ENCODE data around the gene ZC3H18.

ZC3H18 gene
- long read RNA-seq, transcript ZC3H18-201 (18 exons, 3,729 nt), result major isoform, 9 of 20 reads
- long read RNA-seq, partial matches to known transcripts, result 6 of 20 reads
- long read RNA-seq, other reads (novel, unspliced or antisense), result 3 of 20 reads

DNA sequence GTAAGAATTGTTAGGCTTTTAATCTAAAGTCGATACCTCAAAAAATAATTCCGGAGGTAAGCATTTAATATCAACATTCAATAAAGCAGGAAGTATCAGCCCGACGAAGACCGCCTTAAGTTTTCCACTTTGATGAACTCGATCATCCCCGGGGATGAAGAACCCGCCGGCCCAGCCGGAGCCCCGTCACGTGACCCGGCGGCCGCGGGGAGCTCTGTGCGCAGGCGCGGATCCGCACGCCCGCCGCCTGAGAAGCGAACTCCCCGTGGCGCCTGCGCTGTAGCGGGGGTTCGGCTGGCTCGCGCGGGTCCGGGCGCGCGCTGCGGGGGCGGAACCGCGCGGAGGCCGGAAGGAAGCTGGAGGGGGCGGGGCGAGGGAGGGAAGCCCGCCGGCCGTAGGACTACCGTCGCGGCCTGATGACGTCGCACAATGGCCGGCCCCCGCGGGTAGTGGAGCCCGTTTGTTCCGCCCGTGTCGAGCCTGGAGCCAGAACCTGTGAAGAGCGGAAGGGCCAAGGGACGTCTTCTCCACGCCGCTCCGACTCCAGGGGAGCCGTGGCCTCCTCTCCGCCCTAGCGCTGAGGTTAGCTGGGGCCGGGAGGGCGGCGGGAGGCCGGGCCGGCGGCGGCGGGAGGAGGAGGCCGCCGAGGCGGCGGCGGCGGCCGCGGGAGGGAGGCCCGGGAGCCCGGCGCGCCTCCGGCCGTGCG is at the start of gene ZC3H18:
TSS of gene ZC3H18 (plus strand) at position 419 of the 706 bp plus-strand sequence. CDS start 6,721 bp downstream, outside the sequence.
- TF ChIP-seq GABPA (IDR thresholded peaks at IDR 0.05; ENCODE audit: low read depth), result peak; percentile 56
- no peak for TF ChIP-seq POLR2AphosphoS5 (IDR thresholded peaks at IDR 0.05; ENCODE audit: low read depth)
- TF ChIP-seq SPI1 (IDR thresholded peaks at IDR 0.05; ENCODE audit: borderline replicate concordance, low read depth), result no peak
- no peak for TF ChIP-seq CTCF (IDR thresholded peaks at IDR 0.05; ENCODE audit: insufficient read depth, low read length)
- Histone ChIP-seq H3K4me3 (replicated peaks; ENCODE audit: insufficient read depth, low read length) (peak within 1 kb of the TSS; percentile 75), H3K27me3 (ENCODE audit: insufficient read depth, poor library complexity, severe bottlenecking) (no peaks in the 10 kb centered on the region), H3K27ac (replicated peaks) (peak within 1 kb of the TSS; percentile 60)
- DNase-seq (ENCODE audit: low read depth in 1 of 2, low spot score in 1 of 2), result peak; percentile 72 to 81

DNA sequence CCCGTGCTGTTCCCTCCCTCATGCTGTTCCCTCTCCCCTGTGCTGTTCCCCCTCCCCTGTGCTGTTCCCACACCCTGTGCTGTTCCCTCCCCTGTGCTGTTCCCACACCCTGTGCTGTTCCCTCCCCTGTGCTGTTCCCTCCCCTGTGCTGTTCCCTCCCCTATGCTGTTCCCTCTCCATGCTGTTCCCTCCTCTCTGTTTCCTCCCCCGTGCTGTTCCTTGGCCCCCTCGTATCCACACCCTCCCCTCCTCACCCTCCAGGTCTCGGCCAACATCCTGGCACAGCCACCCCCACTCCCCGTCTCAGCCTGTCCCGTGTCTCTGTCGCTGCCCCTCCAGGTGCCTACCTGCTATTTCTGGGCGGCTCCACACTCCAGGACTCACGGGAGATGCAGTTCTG is 48.5 kb upstream of the ZC3H18 start:
- no peaks in the 10 kb centered on the region for H3K27me3 ChIP-seq (ENCODE audit: insufficient read depth, poor library complexity, severe bottlenecking)
- DNase-seq (ENCODE audit: low read depth in 1 of 2, low spot score in 1 of 2), result no peak
- H3K4me3 ChIP-seq (replicated peaks; ENCODE audit: insufficient read depth, low read length), result no peak overlapping the region
- no peak overlapping the region for H3K27ac ChIP-seq (replicated peaks)
- TF ChIP-seq CTCF (IDR thresholded peaks at IDR 0.05; ENCODE audit: insufficient read depth, low read length) (no peak), POLR2AphosphoS5 (IDR thresholded peaks at IDR 0.05; ENCODE audit: low read depth) (no peak), GABPA (IDR thresholded peaks at IDR 0.05; ENCODE audit: low read depth) (no peak), SPI1 (IDR thresholded peaks at IDR 0.05; ENCODE audit: borderline replicate concordance, low read depth) (no peak)
- TF ChIP-seq, protein P1, sequence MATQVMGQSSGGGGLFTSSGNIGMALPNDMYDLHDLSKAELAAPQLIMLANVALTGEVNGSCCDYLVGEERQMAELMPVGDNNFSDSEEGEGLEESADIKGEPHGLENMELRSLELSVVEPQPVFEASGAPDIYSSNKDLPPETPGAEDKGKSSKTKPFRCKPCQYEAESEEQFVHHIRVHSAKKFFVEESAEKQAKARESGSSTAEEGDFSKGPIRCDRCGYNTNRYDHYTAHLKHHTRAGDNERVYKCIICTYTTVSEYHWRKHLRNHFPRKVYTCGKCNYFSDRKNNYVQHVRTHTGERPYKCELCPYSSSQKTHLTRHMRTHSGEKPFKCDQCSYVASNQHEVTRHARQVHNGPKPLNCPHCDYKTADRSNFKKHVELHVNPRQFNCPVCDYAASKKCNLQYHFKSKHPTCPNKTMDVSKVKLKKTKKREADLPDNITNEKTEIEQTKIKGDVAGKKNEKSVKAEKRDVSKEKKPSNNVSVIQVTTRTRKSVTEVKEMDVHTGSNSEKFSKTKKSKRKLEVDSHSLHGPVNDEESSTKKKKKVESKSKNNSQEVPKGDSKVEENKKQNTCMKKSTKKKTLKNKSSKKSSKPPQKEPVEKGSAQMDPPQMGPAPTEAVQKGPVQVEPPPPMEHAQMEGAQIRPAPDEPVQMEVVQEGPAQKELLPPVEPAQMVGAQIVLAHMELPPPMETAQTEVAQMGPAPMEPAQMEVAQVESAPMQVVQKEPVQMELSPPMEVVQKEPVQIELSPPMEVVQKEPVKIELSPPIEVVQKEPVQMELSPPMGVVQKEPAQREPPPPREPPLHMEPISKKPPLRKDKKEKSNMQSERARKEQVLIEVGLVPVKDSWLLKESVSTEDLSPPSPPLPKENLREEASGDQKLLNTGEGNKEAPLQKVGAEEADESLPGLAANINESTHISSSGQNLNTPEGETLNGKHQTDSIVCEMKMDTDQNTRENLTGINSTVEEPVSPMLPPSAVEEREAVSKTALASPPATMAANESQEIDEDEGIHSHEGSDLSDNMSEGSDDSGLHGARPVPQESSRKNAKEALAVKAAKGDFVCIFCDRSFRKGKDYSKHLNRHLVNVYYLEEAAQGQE (IDR thresholded peaks at IDR 0.05; ENCODE audit: insufficient replicate concordance, low read depth), result no peak

DNA sequence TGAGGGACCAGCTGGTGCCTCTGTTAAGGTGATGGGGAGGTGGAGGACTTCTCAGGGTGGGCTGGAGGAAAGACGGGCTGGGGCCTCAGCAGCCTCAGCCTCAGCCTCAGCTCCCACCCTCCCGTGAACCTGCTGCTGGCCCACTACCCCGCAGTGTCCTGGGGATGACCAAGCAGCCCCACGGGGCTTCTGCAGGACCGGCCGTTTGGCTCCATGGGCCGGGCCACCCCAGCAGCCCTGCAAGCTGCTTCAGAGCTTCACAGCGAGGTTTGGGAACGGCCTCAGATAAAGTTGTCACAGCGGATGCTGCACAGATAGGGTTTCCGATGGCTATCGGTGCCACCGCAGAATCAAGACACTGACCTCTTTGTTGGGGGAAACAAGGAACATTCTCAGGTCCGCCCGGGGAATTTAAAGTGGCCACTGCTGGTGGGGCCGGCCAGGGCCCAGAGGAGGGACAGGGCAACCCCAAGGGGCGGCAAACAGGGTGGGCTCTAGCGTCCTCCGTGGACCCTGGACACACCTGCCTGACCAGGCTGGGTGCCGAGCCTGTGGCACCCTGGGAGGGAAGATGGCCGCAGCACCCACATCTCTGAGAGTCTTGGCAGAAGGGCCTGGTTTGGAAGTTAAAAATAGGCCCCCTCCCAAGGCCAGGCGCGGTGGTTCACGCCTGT is 47.8 kb upstream of the ZC3H18 start:
- DNase-seq (ENCODE audit: low read depth in 1 of 2, low spot score in 1 of 2), result no peak
- Histone ChIP-seq H3K4me3 (replicated peaks; ENCODE audit: insufficient read depth, low read length) (no peak overlapping the region), H3K27ac (replicated peaks) (no peak overlapping the region), H3K27me3 (ENCODE audit: insufficient read depth, poor library complexity, severe bottlenecking) (no peaks in the 10 kb centered on the region)
- TF ChIP-seq CTCF (IDR thresholded peaks at IDR 0.05; ENCODE audit: insufficient read depth, low read length), result no peak
- TF ChIP-seq SPI1 (IDR thresholded peaks at IDR 0.05; ENCODE audit: borderline replicate concordance, low read depth), result no peak
- TF ChIP-seq, protein P1 (IDR thresholded peaks at IDR 0.05; ENCODE audit: insufficient replicate concordance, low read depth), result no peak
- no peak for TF ChIP-seq POLR2AphosphoS5 (IDR thresholded peaks at IDR 0.05; ENCODE audit: low read depth)
- TF ChIP-seq GABPA (IDR thresholded peaks at IDR 0.05; ENCODE audit: low read depth), result no peak

Measured in HL-60 (cell line).